Mesothelial cell of epicardium (in vitro differentiated cells): Measurements from ENCODE around the gene PLOD3. TPM values are rescaled to one million over a fixed set of nuclear protein-coding genes. Genes with fewer than 3 reads are reported as not detected.
A peak's percentile ranks its signal among the peaks of the same experiment; 100 is the strongest.

Source experiments
- DNase-seq, 2 experiments: peaks; one replicate each; pipeline ENCODE4 v3.0.0; 2021; ENCODE audit warnings: low spot score in 2 of 2; ENCODE audit not compliant: unreplicated experiment in 2 of 2
- H3K27ac Mint-ChIP-seq: 2 replicates; pipeline ENCODE4 v1.8.0; 2021; ENCODE audit warnings: mixed read lengths
- H3K27me3 Mint-ChIP-seq: 2 replicates; pipeline ENCODE4 v1.8.0; 2021; ENCODE audit warnings: low read depth, mixed read lengths
- H3K36me3 Mint-ChIP-seq: 2 replicates; pipeline ENCODE4 v1.8.0; 2021; ENCODE audit warnings: mixed read lengths
- H3K4me1 Mint-ChIP-seq: 2 replicates; pipeline ENCODE4 v1.8.0; 2021; ENCODE audit warnings: mixed read lengths
- H3K4me3 Mint-ChIP-seq: 2 replicates; pipeline ENCODE4 v1.8.0; 2021; ENCODE audit warnings: mild to moderate bottlenecking, moderate library complexity, mixed read lengths
- H3K9me3 Mint-ChIP-seq: 2 replicates; pipeline ENCODE4 v1.8.0; 2021; ENCODE audit warnings: mixed read lengths
- CTCF ChIP-seq: fragments of 200-600 bp; sonication (generic); IDR thresholded peaks from one replicate; pipeline ENCODE4 v1.5.0; 2021; ENCODE audit warnings: antibody characterized with exemption; ENCODE audit not compliant: unreplicated experiment
- total RNA-seq: library from RNA; stranded (reverse); gene quantifications from 3 replicates; pipeline ENCODE4 v1.2.1, GENCODE V29; 2021

The PLOD3 gene
- total RNA-seq, 1 donor from 2014 or later, result 66.9 TPM

DNA sequence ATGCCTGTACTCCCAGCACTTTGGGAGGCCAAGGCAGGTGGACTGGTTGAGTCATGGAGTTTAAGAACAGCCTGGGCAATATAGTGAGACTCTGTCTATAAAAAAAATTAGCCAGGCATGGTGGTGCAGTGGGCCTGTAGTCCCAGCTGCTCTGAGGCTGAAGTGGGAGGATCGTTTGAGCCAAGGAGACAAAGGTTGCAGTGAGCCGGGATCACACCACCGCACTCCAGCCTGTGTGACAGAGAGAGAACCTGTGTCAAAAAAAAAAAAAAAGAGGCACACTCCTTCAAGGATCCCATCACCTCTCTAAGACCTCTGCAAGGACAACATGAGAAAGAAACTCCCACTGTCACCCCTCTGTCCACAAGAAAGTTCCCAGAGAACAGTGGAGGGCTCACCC lies 41.7 kb downstream of the PLOD3 start:
- Mint-ChIP-seq H3K4me3 (no peak overlapping the region), H3K27me3 (peaks cover 99% of the 10 kb centered on the region), H3K27ac (no peak overlapping the region), H3K36me3 (peaks cover under 1% of the 10 kb centered on the region), H3K9me3 (no peaks in the 10 kb centered on the region), H3K4me1 (peaks cover 13% of the 10 kb centered on the region)
- no peak for DNase-seq
- TF ChIP-seq CTCF, result no peak

- H3K27ac Mint-ChIP-seq, result no peak overlapping the region
- no peak for DNase-seq
- H3K9me3 Mint-ChIP-seq, result no peaks in the 10 kb centered on the region
- H3K4me3 Mint-ChIP-seq, result no peak overlapping the region
- H3K4me1 Mint-ChIP-seq, result peaks cover 16% of the 10 kb centered on the region
- no peak for TF ChIP-seq CTCF
- H3K36me3 Mint-ChIP-seq, result no peaks in the 10 kb centered on the region
- H3K27me3 Mint-ChIP-seq, result peaks cover 100% of the 10 kb centered on the region
These were observed 43.0 kb downstream of the PLOD3 start for GRCh38 chr7:101174322-101174854.

DNA sequence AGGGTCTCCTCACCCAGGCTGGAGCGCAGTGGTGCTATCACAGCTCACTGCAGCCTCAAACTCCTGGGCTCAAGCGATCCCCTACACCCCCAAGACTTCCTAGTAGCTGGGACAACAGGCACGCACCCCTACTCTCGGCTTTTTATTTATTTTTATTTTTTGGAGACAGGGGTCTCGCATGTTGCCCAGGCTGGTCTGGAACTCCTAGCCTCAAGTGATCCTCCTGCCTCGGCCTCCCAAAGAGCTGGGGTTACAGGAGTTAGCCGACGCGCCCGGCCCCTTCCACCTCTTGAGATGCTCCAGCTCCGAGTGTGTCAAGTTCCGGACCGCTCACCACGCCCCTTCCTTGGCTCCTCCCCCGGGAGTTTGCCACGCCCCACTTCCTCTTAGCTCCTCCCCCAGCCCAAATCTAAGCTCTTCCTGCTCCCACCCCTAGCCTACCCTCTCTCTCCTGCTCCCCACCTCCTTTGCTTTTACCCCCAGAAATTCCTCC lies 43.6 kb downstream of the PLOD3 start:
- no peak overlapping the region for H3K4me3 Mint-ChIP-seq
- no peak for DNase-seq
- peaks cover 100% of the 10 kb centered on the region for H3K27me3 Mint-ChIP-seq

GRCh38 chr7:101172854-101173751 lies 44.3 kb downstream of the PLOD3 start:
- Mint-ChIP-seq H3K27me3 (peaks cover 100% of the 10 kb centered on the region), H3K4me3 (peak overlapping the region; percentile 8), H3K4me1 (peaks cover 19% of the 10 kb centered on the region), H3K36me3 (no peaks in the 10 kb centered on the region), H3K27ac (no peak overlapping the region), H3K9me3 (no peaks in the 10 kb centered on the region)
- TF ChIP-seq CTCF, result no peak
- no peak for DNase-seq

More for the DNA sequence above, 43.6 kb downstream of the PLOD3 start:
- no peak for TF ChIP-seq CTCF
- no peak overlapping the region for H3K27ac Mint-ChIP-seq
- H3K36me3 Mint-ChIP-seq, result no peaks in the 10 kb centered on the region
- H3K4me1 Mint-ChIP-seq, result peaks cover 16% of the 10 kb centered on the region
- H3K9me3 Mint-ChIP-seq, result no peaks in the 10 kb centered on the region

DNA sequence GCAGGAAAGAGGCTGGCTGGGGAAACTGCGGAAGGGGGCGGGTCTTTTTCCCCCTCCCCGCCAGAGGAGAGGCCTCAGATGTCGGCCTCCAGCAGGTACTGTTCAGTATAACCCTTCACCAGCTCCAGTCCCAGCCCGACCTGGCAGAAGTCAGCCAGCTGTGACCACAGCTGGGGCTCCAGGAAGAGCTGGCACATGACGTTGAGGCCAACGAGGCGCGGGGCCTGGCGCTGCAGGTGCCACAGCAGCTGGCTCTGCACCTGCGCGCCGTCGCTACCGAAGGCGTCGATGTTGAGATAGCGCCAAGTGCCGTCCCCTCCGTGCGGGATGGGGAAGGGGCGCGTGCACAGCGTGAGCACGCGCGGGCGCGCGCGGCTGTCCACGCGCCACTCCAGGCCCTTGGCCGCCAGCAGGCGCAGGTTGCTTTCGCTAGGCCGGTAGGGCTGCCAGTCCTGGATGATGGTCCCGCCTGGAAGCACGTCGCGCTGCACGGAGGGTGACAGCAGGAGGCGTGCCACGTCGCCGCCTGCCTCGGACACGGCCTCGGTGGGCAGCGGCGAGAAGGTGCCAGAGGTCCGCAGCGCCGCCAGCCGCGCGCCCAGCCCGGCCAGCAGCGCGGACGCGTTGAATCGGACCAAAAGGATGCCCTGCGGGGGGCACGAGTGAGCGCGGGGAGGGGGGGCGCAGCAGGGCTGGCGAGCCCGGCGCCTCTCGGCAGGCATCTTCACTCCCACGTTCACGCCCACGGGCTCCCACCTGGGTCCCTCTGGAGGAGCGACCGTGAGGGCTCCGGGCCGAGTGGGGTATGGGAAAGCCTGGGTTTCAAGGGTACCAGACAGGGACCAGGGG lies 45.2 kb downstream of the PLOD3 start:
- Mint-ChIP-seq H3K36me3 (no peaks in the 10 kb centered on the region), H3K4me3 (no peak overlapping the region), H3K27me3 (peaks cover 100% of the 10 kb centered on the region), H3K27ac (no peak overlapping the region), H3K4me1 (peaks cover 24% of the 10 kb centered on the region), H3K9me3 (no peaks in the 10 kb centered on the region)
- DNase-seq, result no peak
- no peak for TF ChIP-seq CTCF
